GM10847 (cell line): ENCODE results near the gene PRF1.

ENCODE experiments used
- POLR2A ChIP-seq: IDR thresholded peaks from 2 replicates; pipeline ENCODE4 v1.6.1; 2011; ENCODE audit not compliant: insufficient read length; ENCODE audit errors: extremely low read depth

PRF1 gene

GRCh38 chr10:70587045-70587658 is 15.4 kb downstream of the PRF1 start:
- no peak for TF ChIP-seq POLR2A

- TF ChIP-seq POLR2A, result no peak
Observed at GRCh38 chr10:70586348-70586930, 16.1 kb downstream of the PRF1 start.

- TF ChIP-seq POLR2A, result no peak
Observed at GRCh38 chr10:70585578-70586169, 16.9 kb downstream of the PRF1 start.

- TF ChIP-seq POLR2A, result no peak
Observed at GRCh38 chr10:70584909-70585544, 17.5 kb downstream of the PRF1 start.

- no peak for TF ChIP-seq POLR2A
Observed at GRCh38 chr10:70584366-70584765, 18.2 kb downstream of the PRF1 start.

- TF ChIP-seq POLR2A, result no peak
Observed at GRCh38 chr10:70583669-70584037, 18.9 kb downstream of the PRF1 start.

GRCh38 chr10:70582793-70583668 is 19.5 kb downstream of the PRF1 start:
- TF ChIP-seq POLR2A, result no peak

- TF ChIP-seq POLR2A, result no peak
Observed at GRCh38 chr10:70579234-70580002, 23.1 kb downstream of the PRF1 start.

GRCh38 chr10:70578371-70578947 is 24.1 kb downstream of the PRF1 start:
- TF ChIP-seq POLR2A, result no peak

GRCh38 chr10:70576803-70577517 is 25.6 kb downstream of the PRF1 start:
- no peak for TF ChIP-seq POLR2A

GRCh38 chr10:70575874-70576802 is 26.4 kb downstream of the PRF1 start:
- no peak for TF ChIP-seq POLR2A

GRCh38 chr10:70575486-70575873 is 27.1 kb downstream of the PRF1 start:
- no peak for TF ChIP-seq POLR2A
